HG02840 (cell line): Measurements from ENCODE around the gene HIRIP3.
"Not testable (repeated sequence)": the region's sequence is repeated elsewhere in the genome, so short reads cannot be mapped to it uniquely, and the experiment has no call there.

Source experiments
- ATAC-seq: cut with Tn5 transposase; IDR thresholded peaks from one replicate; pipeline ENCODE4 v1.9.1; 2021; ENCODE audit warnings: mild to moderate bottlenecking, moderate library complexity, moderate number of reproducible peaks; ENCODE audit not compliant: unreplicated experiment, low FRiP score

The HIRIP3 gene

GRCh38 chr16:30017937-30018336 lies 22.5 kb upstream of the HIRIP3 start:
- not testable (repeated sequence) for ATAC-seq

GRCh38 chr16:30017277-30017656 lies 21.9 kb upstream of the HIRIP3 start:
- no peak for ATAC-seq

GRCh38 chr16:30016555-30017276 lies 21.3 kb upstream of the HIRIP3 start:
- ATAC-seq = no peak

- not testable (repeated sequence) for ATAC-seq
Measured at GRCh38 chr16:30015450-30015849, 20.0 kb upstream of the HIRIP3 start.

GRCh38 chr16:30012598-30012997 lies 17.2 kb upstream of the HIRIP3 start:
- not testable (repeated sequence) for ATAC-seq

- no peak for ATAC-seq
Measured at GRCh38 chr16:30011714-30012504, 16.5 kb upstream of the HIRIP3 start.

- ATAC-seq = no peak
Measured at GRCh38 chr16:30010844-30011713, 15.7 kb upstream of the HIRIP3 start, which contains the start of gene DOC2A. DOC2A (minus strand) TSS chr16:30011027; CDS start chr16:30010222, 805 bp downstream.

- ATAC-seq = no peak
Measured at GRCh38 chr16:30009990-30010843, 14.8 kb upstream of the HIRIP3 start.

GRCh38 chr16:30009085-30009862 lies 13.9 kb upstream of the HIRIP3 start:
- no peak for ATAC-seq

GRCh38 chr16:30007378-30007895 lies 12.0 kb upstream of the HIRIP3 start:
- no peak for ATAC-seq

GRCh38 chr16:30006659-30007377 lies 11.4 kb upstream of the HIRIP3 start:
- no peak for ATAC-seq

GRCh38 chr16:30006095-30006473 lies 10.7 kb upstream of the HIRIP3 start:
- no peak for ATAC-seq

- no peak for ATAC-seq
Measured at GRCh38 chr16:30005341-30006094, 10.1 kb upstream of the HIRIP3 start.

GRCh38 chr16:30004811-30005242 lies 9.4 kb upstream of the HIRIP3 start:
- no peak for ATAC-seq

- ATAC-seq = no peak
Measured at GRCh38 chr16:30004424-30004776, 9.0 kb upstream of the HIRIP3 start.

- no peak for ATAC-seq
Measured at GRCh38 chr16:30003670-30004423, 8.4 kb upstream of the HIRIP3 start.
